ENCODE measurements around the gene FGFRL1.

DNA sequence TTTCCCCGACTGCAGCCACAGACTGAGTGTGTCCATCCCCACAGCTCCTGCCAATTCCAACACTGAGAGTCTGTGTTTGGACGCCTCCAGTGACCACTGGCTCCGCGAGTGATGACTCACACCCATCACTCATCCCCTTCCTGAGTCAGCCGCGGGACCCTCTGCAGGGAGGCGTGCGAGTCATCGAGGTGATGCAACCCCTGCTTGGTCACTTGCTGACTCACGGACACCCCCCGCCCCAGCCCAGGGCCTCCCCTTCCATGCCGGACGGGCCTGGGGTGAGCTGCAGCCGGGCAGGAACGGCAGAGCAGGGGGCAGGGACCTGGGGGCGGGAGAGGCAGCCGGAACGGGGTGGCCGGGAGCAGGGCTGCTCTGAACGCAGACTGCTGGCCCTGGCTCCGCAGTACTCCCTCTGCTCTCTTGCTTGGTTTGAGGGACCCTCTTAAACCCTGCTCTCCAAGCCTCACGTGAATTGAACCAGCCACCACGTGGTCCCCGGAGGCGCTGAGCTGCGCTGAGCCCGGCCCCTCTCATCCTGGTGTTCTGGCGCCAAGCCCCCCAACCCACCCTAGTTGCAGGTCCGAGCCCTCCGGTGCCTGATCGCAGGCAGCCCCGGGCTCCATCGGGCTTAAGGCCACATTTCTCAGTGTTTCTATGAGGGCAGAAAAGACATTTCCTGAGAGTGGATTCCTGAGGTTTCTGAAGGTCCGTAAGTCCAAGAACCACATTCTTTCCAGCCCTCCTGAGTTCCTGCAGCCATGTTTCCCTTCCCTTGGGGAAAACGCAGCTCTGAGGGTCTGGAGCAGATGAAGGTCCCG lies 32.4 kb downstream of the FGFRL1 start:
- TF ChIP-seq, protein P1, sequence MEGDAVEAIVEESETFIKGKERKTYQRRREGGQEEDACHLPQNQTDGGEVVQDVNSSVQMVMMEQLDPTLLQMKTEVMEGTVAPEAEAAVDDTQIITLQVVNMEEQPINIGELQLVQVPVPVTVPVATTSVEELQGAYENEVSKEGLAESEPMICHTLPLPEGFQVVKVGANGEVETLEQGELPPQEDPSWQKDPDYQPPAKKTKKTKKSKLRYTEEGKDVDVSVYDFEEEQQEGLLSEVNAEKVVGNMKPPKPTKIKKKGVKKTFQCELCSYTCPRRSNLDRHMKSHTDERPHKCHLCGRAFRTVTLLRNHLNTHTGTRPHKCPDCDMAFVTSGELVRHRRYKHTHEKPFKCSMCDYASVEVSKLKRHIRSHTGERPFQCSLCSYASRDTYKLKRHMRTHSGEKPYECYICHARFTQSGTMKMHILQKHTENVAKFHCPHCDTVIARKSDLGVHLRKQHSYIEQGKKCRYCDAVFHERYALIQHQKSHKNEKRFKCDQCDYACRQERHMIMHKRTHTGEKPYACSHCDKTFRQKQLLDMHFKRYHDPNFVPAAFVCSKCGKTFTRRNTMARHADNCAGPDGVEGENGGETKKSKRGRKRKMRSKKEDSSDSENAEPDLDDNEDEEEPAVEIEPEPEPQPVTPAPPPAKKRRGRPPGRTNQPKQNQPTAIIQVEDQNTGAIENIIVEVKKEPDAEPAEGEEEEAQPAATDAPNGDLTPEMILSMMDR (IDR thresholded peaks at IDR 0.05; ENCODE audit: poor library complexity) = no peak
- no peak for TF ChIP-seq EZH2phosphoT487 (IDR thresholded peaks at IDR 0.05; ENCODE audit: low read depth, severe bottlenecking, unreplicated experiment)
